HUES64 (cell line): ENCODE data around the gene COL25A1.

ENCODE experiments used
- H3K27ac ChIP-seq: 2 replicates; pipeline ENCODE4 v1.7.0; 2013; ENCODE audit warnings: low read depth, low read length, inconsistent platforms
- H3K27me3 ChIP-seq: 2 replicates; pipeline ENCODE4 v1.6.1; 2013; ENCODE audit warnings: mild to moderate bottlenecking, low read length; ENCODE audit not compliant: insufficient read depth
- H3K36me3 ChIP-seq: 2 replicates; pipeline ENCODE4 v1.6.1; 2013; ENCODE audit warnings: mild to moderate bottlenecking, low read length; ENCODE audit not compliant: insufficient read depth
- H3K4me1 ChIP-seq: 2 replicates; pipeline ENCODE4 v1.6.1; 2013; ENCODE audit warnings: mild to moderate bottlenecking, low read length, moderate library complexity; ENCODE audit not compliant: insufficient read depth
- H3K4me3 ChIP-seq: 2 replicates; pipeline ENCODE4 v1.5.1; 2013; ENCODE audit warnings: mild to moderate bottlenecking, low read length, moderate library complexity
- H3K9ac ChIP-seq: 2 replicates; pipeline ENCODE4 v1.6.1; 2013; ENCODE audit warnings: mild to moderate bottlenecking, low read depth, low read length
- H3K9me3 ChIP-seq: 2 replicates; pipeline ENCODE4 v1.6.1; 2013; ENCODE audit warnings: low read depth, low read length; ENCODE audit not compliant: insufficient read depth
- WGBS: fragments of 150-250, 120-280 bp; methylation state at CpG from one replicate; pipeline ENCODE4 v1.1.7; 2013; ENCODE audit warnings: missing lambda C conversion rate; 5-methylcytosine and 5-hydroxymethylcytosine counted together

COL25A1 gene

DNA sequence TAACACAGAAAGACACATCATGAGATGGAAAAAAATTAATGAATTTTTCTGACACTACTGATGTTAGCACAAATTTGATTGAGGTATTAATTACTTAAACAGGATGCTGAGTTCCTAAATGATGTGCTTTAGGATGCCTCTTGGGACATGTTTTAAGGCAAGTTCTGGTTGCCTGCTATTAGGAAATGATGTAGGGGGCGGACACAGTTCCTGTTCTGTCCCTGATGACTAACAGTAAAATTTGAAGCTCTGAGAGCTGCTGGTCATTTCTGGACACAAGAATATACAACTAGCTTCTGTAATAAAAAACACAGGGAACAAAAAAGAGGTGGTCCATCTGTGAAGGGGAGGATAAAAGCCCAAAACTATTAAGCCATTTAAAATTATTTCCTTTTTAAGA lies 376.4 kb downstream of the COL25A1 start:
- H3K9me3 ChIP-seq: no peaks in the 10 kb centered on the region
- no peaks in the 10 kb centered on the region for H3K36me3 ChIP-seq
- no peak overlapping the region for H3K9ac ChIP-seq
- peaks cover 10% of the 10 kb centered on the region; the same call in 1 of the 2 replicates for H3K4me1 ChIP-seq
- no peak overlapping the region for H3K4me3 ChIP-seq
- no peaks in the 10 kb centered on the region for H3K27me3 ChIP-seq
- H3K27ac ChIP-seq: no peak overlapping the region
- WGBS: 89% methylated on average over 1 of the region's 1 CpG

DNA sequence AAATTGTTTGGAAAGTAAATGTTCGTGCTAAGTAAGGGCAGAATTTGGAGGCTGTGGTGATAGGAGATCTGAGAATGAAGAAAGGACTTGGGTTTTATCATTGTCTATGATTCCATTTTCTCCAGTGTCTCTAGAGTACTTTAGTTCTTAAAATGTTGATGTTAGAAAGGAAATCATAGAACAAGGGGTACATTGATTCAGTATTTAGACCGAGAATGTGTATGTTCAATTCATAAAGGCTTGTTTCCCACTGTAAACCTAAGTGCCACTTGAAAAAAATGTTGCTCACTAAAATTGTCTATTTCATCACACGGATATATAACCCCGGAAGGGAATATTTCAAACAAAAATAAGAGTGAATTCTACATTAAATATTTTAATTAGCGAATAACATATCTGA lies 380.3 kb downstream of the COL25A1 start:
- H3K27ac ChIP-seq: no peak overlapping the region
- H3K4me3 ChIP-seq: no peak overlapping the region
- H3K9ac ChIP-seq: no peak overlapping the region
- H3K4me1 ChIP-seq: peaks cover 13% of the 10 kb centered on the region
- H3K27me3 ChIP-seq: no peaks in the 10 kb centered on the region
- H3K36me3 ChIP-seq: no peaks in the 10 kb centered on the region
- WGBS: 86% methylated on average over 2 of the region's 5 CpGs
- no peaks in the 10 kb centered on the region for H3K9me3 ChIP-seq

DNA sequence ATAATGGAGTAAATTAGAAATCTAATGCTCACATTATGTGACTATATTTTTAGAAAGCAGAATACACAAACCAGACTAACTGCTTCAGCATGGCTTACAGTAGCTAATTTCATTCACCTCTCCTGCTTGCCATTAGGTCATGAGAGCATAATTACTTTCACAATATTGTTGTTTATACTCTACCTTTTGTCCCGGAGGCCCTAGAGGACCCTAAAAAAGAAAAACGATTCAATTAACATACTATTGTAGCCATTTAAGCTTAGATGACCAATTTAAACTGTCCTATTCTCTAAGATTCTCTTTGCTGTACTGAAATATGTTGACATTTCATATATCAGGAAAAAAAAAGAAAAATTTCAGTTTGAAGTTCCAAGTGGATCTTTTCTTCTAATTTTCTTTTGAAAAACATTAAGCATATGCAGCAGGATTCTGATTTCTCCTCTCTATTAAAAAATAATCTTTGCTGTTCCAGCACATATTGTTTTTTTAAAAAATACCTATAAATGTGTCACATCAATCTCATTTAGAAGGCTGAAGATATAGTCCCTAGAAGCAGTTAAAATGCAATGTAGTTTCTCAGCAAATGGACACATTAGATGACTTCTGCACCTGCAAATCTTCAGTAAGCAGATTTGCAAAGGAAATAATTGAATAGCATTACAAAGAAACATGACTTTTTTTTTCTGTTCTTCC lies 381.9 kb downstream of the COL25A1 start:
- H3K27ac ChIP-seq: no peak overlapping the region
- H3K27me3 ChIP-seq: no peaks in the 10 kb centered on the region
- no peak overlapping the region for H3K4me3 ChIP-seq
- H3K9me3 ChIP-seq: no peaks in the 10 kb centered on the region
- WGBS: 80% methylated on average over 1 of the region's 2 CpGs
- no peaks in the 10 kb centered on the region for H3K36me3 ChIP-seq
- no peak overlapping the region for H3K9ac ChIP-seq
- H3K4me1 ChIP-seq: peaks cover 8% of the 10 kb centered on the region

DNA sequence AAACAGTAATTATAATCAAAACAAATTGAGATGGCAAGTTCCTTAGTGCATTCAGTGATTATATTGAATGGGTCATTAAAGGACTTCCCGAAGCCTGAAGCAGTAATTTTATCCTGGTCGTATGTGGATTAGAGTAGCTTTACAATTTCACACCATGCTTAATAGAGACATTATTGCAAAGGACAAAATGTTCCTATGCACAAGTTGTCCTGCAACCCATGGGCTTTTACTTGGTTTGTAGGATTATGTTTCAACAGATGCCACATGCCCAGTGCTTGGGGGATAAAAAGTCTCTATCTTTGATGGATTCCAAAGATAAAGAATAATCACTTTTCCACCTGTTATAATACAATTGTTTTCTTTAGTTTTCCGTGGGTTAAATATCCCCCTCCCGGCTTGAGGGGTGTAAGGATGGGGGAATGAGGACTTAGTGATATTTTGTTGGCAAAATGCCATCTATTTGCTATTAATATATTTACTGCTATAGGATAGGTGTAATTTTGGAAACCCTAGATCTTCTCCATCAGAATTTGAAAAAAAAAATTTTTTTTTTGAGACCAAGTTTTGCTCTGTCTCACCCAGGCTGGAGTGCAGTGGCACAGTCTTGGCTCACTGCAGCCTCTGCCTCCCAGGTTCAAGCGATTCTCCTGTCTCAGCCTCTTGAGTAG lies 383.1 kb downstream of the COL25A1 start:
- whole genome bisulfite sequencing: 95% methylated on average over 3 of the region's 5 CpGs

DNA sequence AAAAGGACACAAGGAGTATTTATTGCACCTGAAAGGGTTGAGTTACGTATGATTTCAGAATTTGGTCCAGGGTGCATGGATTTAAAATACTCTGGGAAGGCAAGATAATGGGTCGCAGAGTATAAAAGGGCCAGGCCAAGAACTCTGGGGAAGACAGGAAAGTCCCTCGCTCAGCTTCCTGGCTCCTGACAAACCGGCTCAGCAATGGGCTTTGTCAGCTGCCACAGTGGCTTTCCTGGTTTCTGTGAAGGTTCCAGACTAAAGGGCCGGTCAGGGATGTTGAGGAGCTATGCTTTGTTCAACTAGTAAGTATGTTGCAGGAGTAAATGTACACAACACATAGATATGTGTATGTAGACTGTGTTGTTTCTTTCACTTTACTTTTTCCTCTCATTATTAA lies 385.2 kb downstream of the COL25A1 start:
- Histone ChIP-seq H3K4me1 (peaks cover 3% of the 10 kb centered on the region; the same call in 1 of the 2 replicates), H3K27me3 (no peaks in the 10 kb centered on the region), H3K9me3 (no peaks in the 10 kb centered on the region), H3K9ac (no peak overlapping the region), H3K36me3 (no peaks in the 10 kb centered on the region), H3K27ac (no peak overlapping the region; the same call in 1 of the 2 replicates), H3K4me3 (no peak overlapping the region)
- WGBS: 79% methylated on average over 5 of the region's 5 CpGs

More for the DNA sequence above, 383.1 kb downstream of the COL25A1 start:
- Histone ChIP-seq H3K9ac (no peak overlapping the region), H3K27me3 (no peaks in the 10 kb centered on the region), H3K4me1 (peaks cover 3% of the 10 kb centered on the region; the same call in 1 of the 2 replicates), H3K4me3 (no peak overlapping the region), H3K9me3 (no peaks in the 10 kb centered on the region), H3K27ac (no peak overlapping the region), H3K36me3 (no peaks in the 10 kb centered on the region)

DNA sequence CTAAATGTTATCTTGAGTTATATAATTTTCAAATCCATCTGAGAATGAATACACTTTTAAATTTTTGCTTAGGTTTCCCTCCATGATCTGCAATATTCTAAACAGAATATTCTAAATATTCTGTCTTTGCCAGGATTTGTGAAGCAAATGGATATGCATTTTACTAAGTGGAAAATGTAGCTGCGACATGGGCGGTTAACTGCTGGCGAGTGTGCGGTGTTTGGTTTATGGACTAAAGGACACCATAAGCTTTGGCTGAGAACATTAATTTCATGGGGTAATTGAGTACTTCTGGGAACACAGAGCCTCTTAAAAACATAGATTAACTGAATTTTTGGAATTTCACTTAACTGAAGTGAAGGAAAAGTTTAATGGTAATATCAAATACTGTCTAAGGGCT lies 385.8 kb downstream of the COL25A1 start:
- Histone ChIP-seq H3K27me3 (no peaks in the 10 kb centered on the region), H3K4me1 (peaks cover 3% of the 10 kb centered on the region; the same call in 1 of the 2 replicates)
- 98% methylated on average over 4 of the region's 4 CpGs for WGBS

DNA sequence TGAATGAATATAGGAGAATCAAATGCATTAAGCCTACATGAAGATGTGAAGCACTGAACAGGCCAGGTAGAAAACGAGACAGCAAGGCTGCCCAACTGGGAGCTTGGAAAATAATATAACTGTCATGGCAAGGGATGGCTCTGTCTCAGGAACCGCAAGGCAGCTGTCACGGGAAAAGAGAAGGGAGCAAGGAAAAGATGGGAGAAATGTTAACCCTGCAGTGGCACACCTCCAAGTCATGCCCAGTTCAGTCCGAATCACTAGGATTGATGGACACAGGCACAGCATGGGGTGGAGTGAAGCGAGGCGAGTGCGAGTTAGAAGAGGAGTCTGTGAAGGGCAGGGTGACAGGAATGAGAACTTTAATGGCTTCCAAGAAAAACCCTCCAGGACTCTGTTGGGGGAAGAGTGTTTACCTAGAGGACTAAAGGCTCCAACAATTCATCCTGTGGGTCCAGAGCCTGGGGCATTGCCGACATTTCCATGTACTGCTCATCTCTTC lies 395.5 kb downstream of the COL25A1 start:
- 90% methylated on average over 8 of the region's 8 CpGs for WGBS
- Histone ChIP-seq H3K9ac (no peak overlapping the region), H3K9me3 (no peaks in the 10 kb centered on the region), H3K4me1 (0 out of 2 replicates have a peak, but pooled peaks cover 4% of the 10 kb centered on the region), H3K4me3 (no peak overlapping the region), H3K27ac (no peak overlapping the region), H3K27me3 (no peaks in the 10 kb centered on the region), H3K36me3 (no peaks in the 10 kb centered on the region)

More for the DNA sequence above, 385.8 kb downstream of the COL25A1 start:
- H3K27ac ChIP-seq: no peak overlapping the region
- no peaks in the 10 kb centered on the region for H3K36me3 ChIP-seq
- no peak overlapping the region for H3K9ac ChIP-seq
- no peak overlapping the region for H3K4me3 ChIP-seq
- no peaks in the 10 kb centered on the region for H3K9me3 ChIP-seq

DNA sequence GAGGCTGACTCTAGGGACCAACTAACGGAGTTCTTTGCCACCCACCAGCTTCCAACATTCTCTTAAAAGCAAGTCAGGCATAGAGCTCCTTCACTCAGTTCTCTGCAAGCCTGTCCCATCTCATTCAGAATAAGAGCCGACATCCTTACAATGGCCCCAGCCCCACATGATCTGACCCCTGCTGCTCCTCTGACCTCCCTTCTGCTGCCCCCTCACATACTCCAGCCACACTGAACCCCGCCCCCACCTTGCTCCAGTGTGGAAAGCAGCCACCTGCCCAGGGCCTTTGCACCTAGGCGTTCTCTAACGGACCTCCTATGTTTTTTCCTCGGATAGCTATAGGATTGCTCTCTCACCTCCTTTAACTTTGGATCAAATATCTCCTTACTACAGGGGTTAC lies 396.5 kb downstream of the COL25A1 start:
- Histone ChIP-seq H3K4me3 (no peak overlapping the region), H3K36me3 (no peaks in the 10 kb centered on the region), H3K9me3 (no peaks in the 10 kb centered on the region), H3K9ac (no peak overlapping the region), H3K27me3 (no peaks in the 10 kb centered on the region), H3K4me1 (0 out of 2 replicates have a peak, but pooled peaks cover 4% of the 10 kb centered on the region), H3K27ac (no peak overlapping the region)
- WGBS: 86% methylated on average over 6 of the region's 6 CpGs

DNA sequence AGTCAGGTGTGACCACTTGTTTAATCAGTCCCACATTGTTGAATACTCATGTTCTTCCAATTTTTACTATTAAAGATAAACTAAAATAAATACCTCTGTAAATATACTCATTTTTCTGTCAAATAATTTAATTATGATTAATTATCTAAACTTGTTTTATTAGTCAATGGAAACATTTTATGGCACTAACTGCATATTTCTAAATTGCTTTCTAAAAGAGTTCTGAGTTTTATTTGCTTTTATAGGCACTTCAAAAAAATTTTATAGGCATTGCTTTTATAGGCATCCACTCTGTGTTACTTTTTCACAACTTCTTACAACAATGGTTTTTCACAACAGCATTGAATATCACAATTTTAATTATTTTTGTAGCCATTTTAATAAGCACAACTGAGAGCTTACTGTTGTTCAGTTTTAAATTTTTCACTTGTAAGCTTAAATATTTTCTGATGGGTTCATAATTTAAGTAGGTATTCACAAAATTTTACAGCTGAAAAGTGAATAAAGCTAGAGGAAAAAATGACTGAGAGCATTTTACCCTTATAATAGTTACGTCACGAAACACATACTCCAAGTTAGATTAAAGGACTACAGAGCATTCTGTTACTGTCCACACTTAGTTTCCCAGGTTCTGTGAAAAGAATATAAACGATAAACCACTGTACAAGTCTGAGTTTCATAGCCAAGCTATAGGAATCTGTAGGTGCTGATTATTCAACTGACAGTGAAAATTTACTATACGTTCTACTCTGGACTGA lies 398.8 kb downstream of the COL25A1 start:
- Histone ChIP-seq H3K27me3 (no peaks in the 10 kb centered on the region), H3K9me3 (no peaks in the 10 kb centered on the region), H3K4me3 (no peak overlapping the region), H3K9ac (no peak overlapping the region), H3K27ac (no peak overlapping the region), H3K4me1 (peaks cover 14% of the 10 kb centered on the region; the same call in 1 of the 2 replicates), H3K36me3 (no peaks in the 10 kb centered on the region)
- 95% methylated on average over 4 of the region's 4 CpGs for WGBS

DNA sequence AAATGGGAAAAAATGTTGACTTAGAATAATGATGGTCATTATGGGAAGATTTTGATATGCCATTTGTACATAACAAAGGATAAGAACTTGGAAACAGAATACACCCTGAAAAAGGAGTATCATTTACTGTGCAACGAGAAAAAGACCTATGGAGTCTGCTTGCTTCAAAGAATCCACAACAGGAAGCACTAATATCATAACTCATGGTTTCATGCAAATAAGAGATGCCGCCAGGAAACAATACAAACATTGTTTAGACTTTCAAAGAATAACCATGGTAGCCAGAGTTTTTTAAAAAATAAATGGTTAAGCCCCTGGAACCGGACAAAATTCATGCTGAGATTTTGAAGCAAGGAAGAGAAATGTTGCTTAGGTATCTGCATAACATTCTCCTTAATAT lies 399.7 kb downstream of the COL25A1 start:
- no peaks in the 10 kb centered on the region for H3K27me3 ChIP-seq
- H3K9ac ChIP-seq: no peak overlapping the region
- peaks cover 14% of the 10 kb centered on the region; the same call in 1 of the 2 replicates for H3K4me1 ChIP-seq
- no peaks in the 10 kb centered on the region for H3K36me3 ChIP-seq
- no peak overlapping the region for H3K27ac ChIP-seq
- no peaks in the 10 kb centered on the region for H3K9me3 ChIP-seq
- 88% methylated on average over 3 of the region's 3 CpGs for WGBS
- no peak overlapping the region for H3K4me3 ChIP-seq

DNA sequence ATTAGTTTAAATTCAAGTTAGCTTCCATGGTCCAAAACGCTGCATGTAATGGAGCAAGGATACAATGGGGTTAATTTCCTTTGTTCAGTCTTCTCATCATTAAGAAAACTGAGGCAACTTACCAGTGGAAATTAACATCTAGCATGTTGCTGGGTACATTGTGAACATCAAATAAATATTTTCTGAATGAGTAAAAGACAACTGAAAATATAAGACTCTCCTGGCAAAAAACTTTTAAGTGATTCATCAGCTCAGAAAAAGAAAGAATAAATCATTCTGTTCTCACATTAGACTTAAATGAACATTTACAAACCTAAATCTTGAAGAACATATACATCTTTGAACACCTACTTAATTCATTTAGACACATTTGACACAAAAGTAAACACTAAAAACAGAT lies 401.2 kb downstream of the COL25A1 start:
- H3K4me3 ChIP-seq: no peak overlapping the region
- no peak overlapping the region for H3K27ac ChIP-seq
- H3K4me1 ChIP-seq: peaks cover 19% of the 10 kb centered on the region; the same call in 1 of the 2 replicates
- no peaks in the 10 kb centered on the region for H3K27me3 ChIP-seq
- H3K36me3 ChIP-seq: no peaks in the 10 kb centered on the region
- no peaks in the 10 kb centered on the region for H3K9me3 ChIP-seq
- no peak overlapping the region for H3K9ac ChIP-seq
- 94% methylated on average over 1 of the region's 1 CpG for WGBS
